ENCODE data around the gene EPS15. TPM values are rescaled to one million over a fixed set of nuclear protein-coding genes. Genes with fewer than 3 reads are reported as not detected.

Gene EPS15
- total RNA-seq, 2 donors from 2014 or later: 82.3 to 97.3 TPM

DNA sequence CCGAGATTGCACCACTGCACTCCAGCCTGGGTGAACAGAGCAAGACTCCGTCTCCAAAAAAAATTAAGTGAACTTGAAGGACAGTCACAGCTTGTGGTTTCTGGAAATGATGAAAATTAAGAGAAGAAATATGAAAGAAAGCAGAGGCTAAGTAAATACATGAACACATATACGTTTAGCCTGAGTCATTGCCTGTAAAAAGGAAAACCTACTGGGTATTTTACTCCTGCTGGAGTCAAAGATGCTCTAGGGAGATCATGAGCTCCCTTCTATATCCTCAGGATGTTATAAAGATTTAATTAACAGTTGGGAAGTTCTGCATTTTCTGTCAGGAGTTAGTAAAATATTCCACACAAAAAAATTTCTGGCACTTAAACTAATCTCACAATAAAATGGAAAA, 145.2 kb downstream of the EPS15 start:
- Mint-ChIP-seq H3K36me3 (peaks cover 9% of the 10 kb centered on the region), H3K27ac (no peak overlapping the region), H3K4me1 (ENCODE audit: low read depth in 2 of 2) (peaks cover 0 to 4% of the 10 kb centered on the region in 2 donors), H3K4me3 (no peak overlapping the region), H3K27me3 (no peaks in the 10 kb centered on the region), H3K9me3 (no peaks in the 10 kb centered on the region)
- DNase-seq (ENCODE audit: low spot score) (no peak), ATAC-seq (no peak)

DNA sequence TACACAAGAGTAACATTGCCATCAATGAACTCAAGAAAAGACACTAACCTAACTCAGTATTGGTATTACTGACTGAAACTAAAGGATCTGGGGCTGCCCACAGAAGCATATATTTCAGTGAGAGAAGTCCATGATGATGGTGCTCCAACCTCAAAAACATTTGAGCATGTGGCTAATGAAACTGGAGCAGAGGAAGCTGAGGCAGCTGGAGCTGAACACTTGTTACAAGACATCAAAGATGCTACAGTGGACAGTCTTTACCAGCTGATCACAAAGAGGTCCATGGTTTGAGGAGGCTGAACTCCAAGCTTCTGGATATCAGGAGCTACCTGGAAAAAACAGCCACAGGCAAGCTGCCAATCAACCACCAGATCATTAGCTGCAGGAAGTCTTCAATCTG, 146.5 kb downstream of the EPS15 start:
- Mint-ChIP-seq H3K9me3 (no peaks in the 10 kb centered on the region), H3K27ac (no peak overlapping the region), H3K4me3 (no peak overlapping the region), H3K36me3 (peaks cover 4% of the 10 kb centered on the region), H3K4me1 (ENCODE audit: low read depth in 2 of 2) (peaks cover 0 to 4% of the 10 kb centered on the region in 2 donors), H3K27me3 (no peaks in the 10 kb centered on the region)
- ATAC-seq: no peak
- no peak for DNase-seq (ENCODE audit: low spot score)

DNA sequence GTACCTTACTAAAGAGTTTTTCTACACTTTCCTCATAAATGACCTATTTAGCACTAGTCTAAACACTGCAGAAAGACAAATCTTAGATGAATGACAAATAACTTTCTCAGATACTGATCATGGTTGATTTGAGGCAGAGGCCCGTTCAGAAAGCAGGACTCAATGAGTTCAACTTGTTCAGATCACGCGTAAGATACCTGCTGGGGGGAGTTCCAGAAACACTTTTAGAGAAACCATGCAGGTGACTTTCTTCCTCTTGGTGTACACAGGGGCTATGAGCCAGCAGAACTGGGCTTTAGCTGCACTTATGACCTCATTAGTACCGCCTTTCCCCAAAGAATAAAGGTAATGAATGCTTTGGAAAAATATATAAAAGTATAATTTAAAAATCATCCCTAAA, 149.9 kb downstream of the EPS15 start:
- peaks cover 4% of the 10 kb centered on the region for H3K36me3 Mint-ChIP-seq
- no peaks in the 10 kb centered on the region for H3K27me3 Mint-ChIP-seq
- H3K27ac Mint-ChIP-seq: no peak overlapping the region
- DNase-seq (ENCODE audit: low spot score) (no peak), ATAC-seq (no peak)
- no peaks in the 10 kb centered on the region for H3K9me3 Mint-ChIP-seq
- H3K4me1 Mint-ChIP-seq (ENCODE audit: low read depth in 2 of 2): peaks cover 0 to 4% of the 10 kb centered on the region in 2 donors
- H3K4me3 Mint-ChIP-seq: no peak overlapping the region

DNA sequence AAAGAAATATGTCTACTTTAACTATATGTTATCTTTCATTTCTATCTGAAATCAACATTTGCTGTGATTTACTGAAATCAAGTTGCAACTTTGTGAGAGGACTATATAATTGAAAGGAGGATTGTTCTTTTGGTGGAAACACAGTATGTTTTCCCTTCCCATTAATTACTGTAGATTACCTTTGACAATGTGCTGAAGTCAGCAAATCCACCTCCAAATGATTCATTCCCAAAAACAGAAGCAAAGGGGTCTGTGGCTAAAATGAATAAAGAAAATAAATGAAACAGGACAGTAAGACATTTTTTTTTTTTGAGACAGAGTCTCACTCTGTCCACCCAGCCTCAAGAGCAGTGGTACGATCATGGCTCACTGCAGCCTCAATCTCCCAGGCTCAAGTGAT, 153.3 kb downstream of the EPS15 start:
- H3K4me1 Mint-ChIP-seq (ENCODE audit: low read depth in 2 of 2): no peaks in the 10 kb centered on the region
- no peak overlapping the region for H3K27ac Mint-ChIP-seq
- DNase-seq (ENCODE audit: low spot score) (no peak), ATAC-seq (no peak)
- H3K4me3 Mint-ChIP-seq: no peak overlapping the region
- peaks cover 10% of the 10 kb centered on the region for H3K36me3 Mint-ChIP-seq
- H3K27me3 Mint-ChIP-seq: no peaks in the 10 kb centered on the region
- no peaks in the 10 kb centered on the region for H3K9me3 Mint-ChIP-seq

DNA sequence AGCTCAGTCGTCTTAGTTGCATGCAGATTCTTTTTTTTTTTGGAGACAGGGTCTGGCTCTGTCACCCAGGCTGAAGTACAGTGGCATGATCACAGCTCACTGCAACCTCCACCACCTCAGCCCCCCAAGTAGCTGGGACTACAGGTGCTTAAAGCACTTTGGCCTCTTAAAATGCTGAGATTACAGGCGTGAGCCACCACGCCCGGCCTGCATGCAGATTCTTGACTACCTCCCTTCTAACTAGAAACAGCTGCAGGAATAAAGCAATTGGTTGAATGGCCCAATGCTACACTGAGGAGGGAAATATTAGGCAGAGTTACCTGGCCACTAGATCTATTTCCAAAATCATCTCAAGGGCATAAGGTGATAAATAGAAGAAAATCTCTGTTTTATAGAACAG, 159.2 kb downstream of the EPS15 start:
- no peak for ATAC-seq
- Mint-ChIP-seq H3K4me1 (ENCODE audit: low read depth in 2 of 2) (no peaks in the 10 kb centered on the region), H3K27ac (no peak overlapping the region), H3K4me3 (no peak overlapping the region), H3K27me3 (no peaks in the 10 kb centered on the region), H3K9me3 (no peaks in the 10 kb centered on the region), H3K36me3 (peaks cover 15% of the 10 kb centered on the region)
- no peak for DNase-seq (ENCODE audit: low spot score)

DNA sequence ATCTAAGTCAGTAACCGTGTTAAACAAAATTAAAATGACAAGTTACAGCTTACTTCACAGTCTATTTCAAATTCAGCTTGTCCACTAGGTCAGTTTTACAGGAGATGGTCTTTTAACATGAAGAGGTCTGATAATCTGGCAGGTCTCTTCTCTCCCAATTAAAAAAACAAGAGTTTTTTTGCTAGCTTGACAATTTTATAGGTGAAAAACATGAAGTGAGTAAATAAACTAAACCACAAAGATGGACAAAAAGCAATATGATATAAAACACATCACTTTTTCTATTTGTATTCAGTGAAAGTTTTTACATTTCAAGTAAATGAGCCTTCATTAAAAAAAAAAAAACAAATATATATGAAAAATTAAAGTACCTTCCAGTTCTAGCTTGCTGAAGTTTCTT, 163.7 kb downstream of the EPS15 start:
- Mint-ChIP-seq H3K4me1 (ENCODE audit: low read depth in 2 of 2) (no peaks in the 10 kb centered on the region), H3K9me3 (no peaks in the 10 kb centered on the region), H3K36me3 (peaks cover 9% of the 10 kb centered on the region), H3K27me3 (no peaks in the 10 kb centered on the region), H3K4me3 (no peak overlapping the region), H3K27ac (no peak overlapping the region)
- ATAC-seq (no peak), DNase-seq (ENCODE audit: low spot score) (no peak)

DNA sequence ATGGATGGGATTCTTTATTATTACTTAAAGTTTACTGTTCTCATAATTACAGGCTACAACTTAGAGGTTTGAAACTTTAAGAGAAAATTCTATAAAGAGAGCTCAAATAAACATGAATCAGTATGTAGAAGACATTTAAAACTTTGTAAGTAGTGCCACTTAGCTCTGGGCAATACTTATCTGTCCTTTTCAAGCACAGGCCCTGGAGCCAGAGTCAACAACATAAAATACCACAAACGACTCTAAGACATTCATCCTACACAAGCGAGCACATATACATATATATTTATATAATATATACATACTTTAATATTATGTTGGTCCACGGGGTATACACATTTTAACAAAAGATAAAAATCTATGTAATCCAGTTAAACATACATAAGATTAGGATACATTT, 164.7 kb downstream of the EPS15 start:
- Mint-ChIP-seq H3K36me3 (peaks cover 9% of the 10 kb centered on the region), H3K4me3 (no peak overlapping the region), H3K4me1 (ENCODE audit: low read depth in 2 of 2) (no peaks in the 10 kb centered on the region), H3K27me3 (no peaks in the 10 kb centered on the region), H3K27ac (no peak overlapping the region), H3K9me3 (no peaks in the 10 kb centered on the region)
- DNase-seq (ENCODE audit: low spot score) (no peak), ATAC-seq (no peak)

DNA sequence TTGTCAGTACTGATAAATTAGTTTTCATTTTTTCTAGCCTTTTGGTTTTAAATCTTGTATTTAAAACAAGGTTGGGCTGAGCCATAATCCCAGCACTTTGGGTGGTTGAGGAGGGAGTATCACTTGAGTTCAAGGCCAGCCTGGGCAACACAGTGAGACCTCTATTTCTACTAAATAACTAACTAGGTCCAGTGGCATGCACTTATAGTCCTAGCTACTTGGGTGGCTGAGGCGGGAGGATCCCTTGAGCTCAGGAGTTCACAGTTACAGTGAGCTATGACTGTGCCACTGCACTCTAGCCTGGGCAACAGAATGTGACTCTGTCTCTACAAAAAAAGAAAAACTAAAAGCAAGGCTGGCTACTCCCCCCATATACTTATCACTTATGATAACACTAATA, 167.2 kb downstream of the EPS15 start:
- Mint-ChIP-seq H3K4me1 (ENCODE audit: low read depth in 2 of 2) (no peaks in the 10 kb centered on the region), H3K27ac (no peak overlapping the region)

DNA sequence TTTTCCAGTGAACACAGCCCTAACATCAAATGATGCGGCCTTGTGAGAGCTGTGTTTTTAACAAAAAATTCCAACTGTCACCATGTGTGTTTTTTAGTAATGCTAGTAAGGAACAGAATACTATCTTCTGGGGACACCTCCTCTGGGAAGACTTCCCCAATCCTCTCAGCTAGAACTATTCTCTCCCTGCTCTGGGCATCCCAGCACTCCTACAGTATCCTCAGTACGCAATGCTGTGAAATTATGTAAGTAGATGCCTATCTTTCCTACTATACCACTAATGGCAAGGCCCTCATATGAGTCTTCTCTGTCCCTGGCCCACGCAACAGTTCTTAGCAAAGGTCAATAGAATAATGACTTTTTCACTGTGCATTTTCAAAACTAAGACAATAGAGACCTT, 169.2 kb downstream of the EPS15 start:
- peaks cover 0 to 8% of the 10 kb centered on the region in 2 donors for H3K27me3 Mint-ChIP-seq
- H3K36me3 Mint-ChIP-seq: no peaks in the 10 kb centered on the region
- no peak overlapping the region for H3K27ac Mint-ChIP-seq
- no peaks in the 10 kb centered on the region for H3K9me3 Mint-ChIP-seq
- H3K4me3 Mint-ChIP-seq: no peak overlapping the region
- no peaks in the 10 kb centered on the region for H3K4me1 Mint-ChIP-seq (ENCODE audit: low read depth in 2 of 2)
- ATAC-seq (no peak), DNase-seq (ENCODE audit: low spot score) (no peak)

More for the DNA sequence above, 167.2 kb downstream of the EPS15 start:
- Mint-ChIP-seq H3K27me3 (peaks cover 0 to 2% of the 10 kb centered on the region in 2 donors), H3K36me3 (peaks cover 9% of the 10 kb centered on the region), H3K9me3 (no peaks in the 10 kb centered on the region), H3K4me3 (no peak overlapping the region)
- DNase-seq (ENCODE audit: low spot score) (no peak), ATAC-seq (no peak)

DNA sequence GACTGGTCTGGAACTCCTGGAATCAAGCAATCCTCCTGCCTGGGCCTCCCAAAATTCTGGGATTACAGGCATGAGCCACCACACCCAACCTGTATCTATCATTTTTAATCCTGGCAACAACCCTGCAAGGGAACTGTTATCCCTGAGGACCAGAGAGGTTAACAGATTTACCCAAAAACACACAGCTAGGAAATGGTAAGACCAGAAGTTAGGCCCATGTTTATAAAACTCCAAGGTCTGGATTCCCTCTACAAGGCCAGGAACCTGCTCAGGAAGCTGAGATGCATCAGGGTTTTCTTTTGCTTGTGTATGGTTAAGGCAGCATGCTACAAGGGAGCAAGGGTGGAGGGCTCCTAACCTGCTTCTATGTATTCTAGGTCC, 170.9 kb downstream of the EPS15 start:
- Mint-ChIP-seq H3K27ac (no peak overlapping the region), H3K4me3 (no peak overlapping the region), H3K36me3 (no peaks in the 10 kb centered on the region), H3K9me3 (no peaks in the 10 kb centered on the region), H3K4me1 (ENCODE audit: low read depth in 2 of 2) (no peaks in the 10 kb centered on the region), H3K27me3 (peaks cover 12 to 18% of the 10 kb centered on the region in 2 donors)
- DNase-seq (ENCODE audit: low spot score) (no peak), ATAC-seq (no peak)

DNA sequence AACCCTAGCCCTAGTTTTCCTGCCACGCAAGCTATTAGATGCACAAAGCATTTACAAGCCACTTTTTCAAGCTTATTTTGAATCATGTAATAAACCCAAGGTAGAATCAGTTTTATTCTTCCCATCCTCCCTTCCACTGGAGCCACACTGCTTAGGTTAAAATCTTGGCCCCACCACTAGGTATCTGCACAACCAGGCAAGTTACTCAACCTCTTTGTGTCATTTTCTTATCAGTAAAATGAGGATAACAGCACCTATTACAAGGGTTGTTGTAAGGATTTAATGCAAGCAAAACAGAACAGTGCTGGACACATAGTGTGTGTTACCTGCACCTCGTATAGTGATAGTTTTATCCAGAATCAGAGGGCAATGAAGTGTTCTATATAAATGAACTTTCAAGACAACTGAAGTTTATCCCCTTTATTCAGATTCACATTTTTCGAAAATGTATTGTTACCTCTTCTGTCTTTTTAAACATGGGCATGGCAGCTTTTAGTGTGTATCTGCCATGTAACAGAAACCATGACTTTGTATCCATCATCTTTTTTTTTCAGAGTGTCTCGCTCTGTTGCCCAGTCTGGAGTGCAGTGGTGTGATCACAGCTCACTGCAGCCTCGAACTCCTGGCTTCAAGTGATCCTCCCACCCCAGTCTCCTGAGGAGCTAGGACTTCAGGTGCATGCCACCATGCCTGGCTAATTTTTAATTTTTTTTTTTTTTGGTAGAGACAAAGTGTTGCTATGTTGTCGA, 171.5 kb downstream of the EPS15 start:
- Mint-ChIP-seq H3K9me3 (no peaks in the 10 kb centered on the region), H3K4me1 (ENCODE audit: low read depth in 2 of 2) (no peaks in the 10 kb centered on the region), H3K36me3 (no peaks in the 10 kb centered on the region), H3K4me3 (no peak overlapping the region), H3K27ac (no peak overlapping the region), H3K27me3 (peaks cover 16 to 23% of the 10 kb centered on the region in 2 donors)
- DNase-seq (ENCODE audit: low spot score): no peak
- ATAC-seq: no peak

DNA sequence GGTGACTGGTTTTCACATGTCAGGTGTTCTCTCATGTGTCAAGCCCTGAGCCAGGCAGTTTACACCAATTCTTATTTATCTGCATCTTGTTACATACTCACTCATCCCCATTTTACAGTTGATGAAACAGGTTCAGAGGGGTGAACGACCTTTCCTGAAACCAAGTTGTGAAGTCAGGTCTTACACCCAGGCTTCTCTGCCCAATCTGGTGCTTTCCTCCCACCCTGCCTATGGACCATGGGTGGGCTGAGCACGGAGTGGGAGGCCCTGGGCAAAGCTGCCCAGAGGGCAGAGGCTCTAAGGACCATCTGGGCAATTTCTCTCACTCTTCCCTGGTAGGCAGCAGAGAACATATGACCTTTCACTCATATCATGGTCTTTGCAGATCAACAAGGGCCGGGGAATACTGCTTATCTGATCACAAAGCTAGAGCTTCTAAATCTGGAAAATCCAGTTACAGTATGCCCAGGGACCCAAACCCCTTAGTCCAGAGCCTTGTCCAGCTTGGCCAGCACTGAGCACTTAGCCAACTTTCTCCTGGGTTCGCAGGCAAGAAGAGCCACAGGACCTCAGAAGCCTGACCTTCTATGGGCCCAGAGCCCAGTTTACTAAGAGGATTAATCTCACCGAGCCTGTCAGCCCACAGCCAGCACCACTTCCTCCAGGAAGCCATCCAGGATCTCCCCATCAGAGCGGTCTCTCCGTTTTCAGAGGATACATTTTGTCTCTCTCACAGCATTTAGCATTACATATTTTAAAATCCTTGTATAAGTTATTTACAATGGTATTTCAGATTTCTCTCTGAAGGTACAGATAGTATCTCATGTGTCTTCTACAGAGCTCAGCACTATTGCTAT, 172.8 kb downstream of the EPS15 start:
- no peaks in the 10 kb centered on the region for H3K9me3 Mint-ChIP-seq
- H3K27ac Mint-ChIP-seq: no peak overlapping the region
- ATAC-seq (no peak), DNase-seq (ENCODE audit: low spot score) (no peak)
- H3K4me1 Mint-ChIP-seq (ENCODE audit: low read depth in 2 of 2): no peaks in the 10 kb centered on the region
- peaks cover 16 to 27% of the 10 kb centered on the region in 2 donors for H3K27me3 Mint-ChIP-seq
- H3K4me3 Mint-ChIP-seq: no peak overlapping the region
- no peaks in the 10 kb centered on the region for H3K36me3 Mint-ChIP-seq

DNA sequence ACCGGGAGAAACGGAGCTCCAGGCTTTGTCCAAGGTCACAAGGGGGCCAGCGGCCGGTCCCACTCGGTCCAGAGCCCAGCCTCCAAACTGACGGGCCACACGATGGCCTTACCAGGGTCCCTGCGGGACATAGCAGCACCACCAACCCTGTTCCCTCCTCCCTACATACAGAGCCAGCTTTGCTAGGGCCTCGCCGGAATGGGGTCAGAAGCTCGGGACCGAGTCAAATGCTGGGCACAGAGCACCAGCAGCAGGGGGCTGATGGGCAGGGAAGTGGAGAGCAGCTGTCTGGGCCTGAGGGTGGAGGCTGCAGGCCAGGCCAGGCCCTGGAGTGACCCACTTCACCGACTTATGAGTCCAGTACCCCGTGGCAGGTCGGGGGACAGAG, 173.8 kb downstream of the EPS15 start:
- DNase-seq (ENCODE audit: low spot score): no peak
- no peaks in the 10 kb centered on the region for H3K9me3 Mint-ChIP-seq
- no peak overlapping the region for H3K27ac Mint-ChIP-seq
- ATAC-seq: no peak
- peaks cover 16 to 27% of the 10 kb centered on the region in 2 donors for H3K27me3 Mint-ChIP-seq
- H3K4me3 Mint-ChIP-seq: no peak overlapping the region
- no peaks in the 10 kb centered on the region for H3K4me1 Mint-ChIP-seq (ENCODE audit: low read depth in 2 of 2)
- H3K36me3 Mint-ChIP-seq: no peaks in the 10 kb centered on the region

DNA sequence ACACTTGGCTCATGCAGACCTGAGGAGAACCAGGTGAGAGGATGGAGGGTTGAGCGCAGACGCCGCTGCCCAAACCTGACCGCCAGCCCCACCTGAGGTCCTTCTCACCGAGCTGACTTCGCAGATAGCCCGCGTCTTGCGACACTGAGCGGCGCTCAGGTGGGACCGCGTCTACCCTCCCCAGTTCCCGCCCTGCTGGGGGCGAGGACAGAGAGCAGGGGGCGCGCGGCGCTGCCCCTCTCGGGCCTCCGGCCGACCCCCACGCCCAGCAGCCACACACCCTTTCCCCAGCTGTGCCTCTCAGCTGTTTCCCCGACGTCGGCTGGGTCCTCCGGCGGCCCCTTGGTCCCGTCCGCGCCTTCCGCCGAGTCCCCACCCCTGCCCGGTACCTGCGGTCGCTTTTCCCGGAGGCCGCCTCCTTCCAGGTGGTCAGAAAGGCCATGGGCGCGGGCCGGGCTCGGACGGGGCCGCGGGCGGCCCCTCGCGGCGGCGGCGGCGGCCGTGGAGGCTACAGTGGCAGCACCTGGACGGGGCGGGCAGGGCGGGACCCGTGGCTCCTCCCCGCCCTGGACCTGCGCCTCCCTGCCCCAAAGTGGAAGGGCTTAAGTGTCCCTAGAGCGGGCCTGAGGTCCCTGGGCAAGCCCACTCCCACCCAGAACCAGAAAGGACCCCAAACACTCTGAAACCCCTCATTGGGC, 174.3 kb downstream of the EPS15 start:
- ATAC-seq: peak; percentile 16 to 25
- no peak overlapping the region for H3K4me3 Mint-ChIP-seq
- peaks cover 16 to 27% of the 10 kb centered on the region in 2 donors for H3K27me3 Mint-ChIP-seq
- no peaks in the 10 kb centered on the region for H3K9me3 Mint-ChIP-seq
- no peaks in the 10 kb centered on the region for H3K4me1 Mint-ChIP-seq (ENCODE audit: low read depth in 2 of 2)
- no peaks in the 10 kb centered on the region for H3K36me3 Mint-ChIP-seq
- no peak overlapping the region for H3K27ac Mint-ChIP-seq
- no peak for DNase-seq (ENCODE audit: low spot score)

All from natural killer cell treated with Interleukin-12 subunit alpha and Interleukin-12 subunit beta and Interleukin-15 and Interleukin-18, amount 100 ng/mL, for 72 hours (primary cell).